GM10847 (cell line): ENCODE results near the gene LRRC41.

Source experiments
- POLR2A ChIP-seq: IDR thresholded peaks from 2 replicates; pipeline ENCODE4 v1.6.1; 2011; ENCODE audit not compliant: insufficient read length; ENCODE audit errors: extremely low read depth

LRRC41 gene

DNA sequence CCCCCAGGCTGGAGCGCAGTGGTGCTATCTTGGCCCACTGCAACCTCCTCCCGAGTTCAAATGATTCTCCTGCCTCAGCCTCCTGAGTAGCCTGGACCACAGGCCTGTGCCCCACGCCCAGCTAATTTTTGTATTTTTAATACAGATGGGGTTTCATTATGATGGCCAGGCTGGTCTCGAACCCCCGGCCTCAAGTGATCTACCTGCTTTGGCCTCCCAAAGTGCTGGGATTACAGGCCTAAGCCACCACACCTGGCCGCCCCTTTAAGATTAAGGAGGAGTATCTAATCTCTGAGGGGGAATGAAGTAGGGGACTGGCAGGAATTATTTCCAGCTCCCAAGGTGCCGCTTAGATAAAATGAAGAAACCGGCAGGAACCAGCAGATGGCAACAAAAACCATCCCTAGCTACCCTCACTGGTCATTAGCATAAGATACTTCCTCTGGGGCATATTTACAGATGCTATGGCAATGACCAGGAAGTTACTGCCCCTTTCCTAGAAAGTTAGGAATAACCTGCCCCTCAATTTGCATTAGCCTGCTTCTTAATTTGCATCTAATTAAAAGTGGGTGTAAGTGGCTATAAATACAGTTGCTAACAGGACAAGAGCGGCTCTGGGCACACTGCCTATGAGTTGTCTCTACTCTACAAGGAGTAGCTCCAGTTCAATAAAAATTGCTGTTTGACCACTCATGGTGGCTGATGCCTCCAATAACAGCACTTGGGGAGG lies 30.0 kb upstream of the LRRC41 start:
- peak; percentile 53 for TF ChIP-seq POLR2A

DNA sequence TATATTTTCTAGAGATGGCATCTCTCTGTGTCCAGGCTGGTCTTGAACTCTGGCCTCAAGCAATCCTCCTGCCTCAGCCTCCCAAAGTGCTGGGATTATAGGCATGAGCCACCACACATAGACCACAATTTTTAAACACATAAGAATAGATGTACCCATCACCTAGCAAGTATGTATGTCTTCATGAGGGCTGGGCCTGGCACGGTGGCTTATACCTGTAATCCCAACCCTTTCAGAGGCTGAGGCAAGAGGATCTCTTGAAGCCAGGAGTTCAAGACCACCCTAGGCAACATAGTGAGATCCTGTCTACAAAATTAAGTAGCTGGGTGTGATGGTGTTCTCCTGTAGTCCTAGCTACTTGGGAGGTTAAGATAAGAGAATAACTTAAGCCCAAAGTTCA lies 13.9 kb upstream of the LRRC41 start:
- TF ChIP-seq POLR2A: no peak

- no peak for TF ChIP-seq POLR2A
Measured at GRCh38 chr1:46315669-46316403, 12.4 kb upstream of the LRRC41 start.

DNA sequence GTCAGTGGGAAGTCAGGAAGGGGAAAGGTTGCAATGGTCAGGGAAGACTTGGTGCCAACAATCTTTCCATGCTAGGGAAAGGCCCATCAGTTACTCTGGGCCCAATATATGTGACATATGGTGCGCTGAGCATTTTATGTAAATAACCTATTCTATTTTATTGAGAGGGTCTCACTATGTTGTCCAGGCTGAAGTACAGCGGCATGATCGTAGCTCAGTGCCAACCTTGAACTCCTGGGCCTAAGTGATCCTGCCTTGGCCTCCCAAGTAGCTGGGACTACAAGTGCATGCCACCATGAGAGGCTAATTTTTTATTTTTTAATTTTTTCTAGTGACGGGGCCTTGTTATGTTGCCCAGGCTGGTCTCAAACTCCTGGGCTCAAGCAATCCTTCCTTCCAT lies 6.9 kb upstream of the LRRC41 start:
- TF ChIP-seq POLR2A: no peak

- TF ChIP-seq POLR2A: no peak
Measured at GRCh38 chr1:46309401-46310159, 6.2 kb upstream of the LRRC41 start.

DNA sequence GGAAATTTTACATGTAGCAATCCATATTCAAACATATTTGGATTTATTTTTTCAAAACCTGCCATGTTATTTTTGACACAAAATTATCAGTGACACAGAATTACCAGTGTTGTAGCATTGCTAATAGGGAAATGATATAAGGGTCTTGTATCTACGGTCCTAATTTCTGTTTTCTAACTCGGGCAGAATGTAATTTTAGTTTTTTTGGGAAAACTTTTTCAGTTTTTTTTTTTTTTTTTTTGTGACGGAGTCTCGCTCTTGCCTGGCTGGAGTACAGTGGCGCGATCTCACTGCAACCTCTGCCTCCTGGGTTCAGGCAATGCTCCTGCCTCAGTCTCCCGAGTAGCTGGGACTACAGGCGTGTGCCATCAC lies 2.7 kb upstream of the LRRC41 start:
- no peak for TF ChIP-seq POLR2A

- TF ChIP-seq POLR2A: no peak
Measured at GRCh38 chr1:46303872-46304326, 483 bp upstream of the LRRC41 start.

GRCh38 chr1:46302641-46303037 lies 777 bp downstream of the LRRC41 start:
- no peak for TF ChIP-seq POLR2A

DNA sequence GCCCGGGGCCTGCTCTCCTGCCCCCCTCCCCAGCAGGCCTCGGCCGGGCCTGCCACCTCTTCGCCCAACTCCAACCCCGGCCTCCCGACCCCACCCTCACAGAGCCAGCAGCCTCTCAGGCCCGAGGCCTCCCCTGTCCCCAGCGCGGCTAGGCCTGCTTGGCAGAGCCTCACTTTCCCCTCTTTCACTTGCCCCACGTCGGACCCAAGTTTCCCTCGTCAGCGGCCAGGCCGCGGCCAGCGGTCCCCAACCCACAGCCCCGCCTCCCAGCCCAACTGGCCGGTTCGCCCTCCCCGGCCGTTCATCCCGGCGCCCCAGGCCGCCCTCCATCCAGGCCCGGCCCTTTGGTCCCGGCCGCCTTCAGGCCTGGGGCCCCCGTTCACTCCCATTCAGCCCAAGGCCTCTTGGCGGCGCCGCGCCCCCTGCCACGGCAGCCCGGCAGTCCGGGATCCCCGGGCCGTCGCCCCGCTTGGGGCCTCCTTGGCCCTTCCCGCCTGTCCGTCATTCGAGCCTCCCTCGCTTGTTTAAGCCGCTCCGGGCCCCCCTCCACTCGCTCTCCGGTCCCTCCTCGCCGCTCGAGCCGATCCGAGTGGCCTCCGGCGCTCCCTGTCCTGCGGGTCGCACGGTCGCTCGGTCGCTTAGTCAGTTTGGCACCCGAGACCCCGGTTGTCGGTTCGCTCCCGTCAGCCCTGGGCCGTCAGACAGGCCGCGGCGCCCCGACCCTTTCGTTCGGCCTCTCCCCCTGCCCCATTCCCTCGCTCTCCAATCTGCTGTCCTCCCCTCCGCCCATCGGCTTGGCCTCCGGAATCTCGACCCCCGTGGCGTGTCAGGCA lies 1.4 kb downstream of the LRRC41 start:
- TF ChIP-seq POLR2A: no peak

- TF ChIP-seq POLR2A: no peak
Measured at GRCh38 chr1:46301406-46301807, 2.0 kb downstream of the LRRC41 start.

DNA sequence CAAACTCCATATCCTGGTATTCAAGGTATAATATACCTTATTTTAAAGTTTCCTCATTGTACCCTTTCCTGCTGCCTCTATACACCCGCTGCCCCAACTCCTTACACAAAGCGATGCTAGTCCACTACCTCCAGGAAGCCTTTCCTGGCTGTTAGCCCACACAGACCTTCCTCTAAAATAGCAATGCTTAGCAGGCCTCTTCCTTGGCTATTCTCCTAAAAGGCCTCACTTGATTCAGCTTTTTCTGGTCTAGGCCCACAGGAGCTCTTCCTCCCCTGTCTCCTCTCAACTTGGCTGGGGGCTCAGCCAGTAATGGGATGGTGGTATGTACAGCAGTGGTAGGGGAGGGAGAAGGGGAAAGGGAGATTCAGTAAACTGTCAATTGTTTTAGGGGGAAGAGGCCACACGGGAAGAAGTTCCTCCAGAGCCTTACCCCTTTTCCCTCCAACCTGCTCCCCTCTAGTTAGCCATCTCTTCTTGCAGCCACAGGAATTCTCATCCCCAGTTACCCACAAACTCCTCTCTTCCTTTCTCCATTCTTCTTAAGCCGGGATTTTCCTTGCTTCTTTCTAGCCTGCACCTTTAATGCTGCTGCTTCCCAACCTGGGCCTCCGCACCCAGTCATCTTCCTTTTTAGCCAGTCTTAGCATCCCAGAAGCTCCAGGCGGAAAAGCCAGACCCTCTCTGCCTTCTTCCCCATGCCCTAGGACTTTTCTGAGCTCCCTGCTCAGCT lies 2.6 kb downstream of the LRRC41 start:
- TF ChIP-seq POLR2A: no peak

DNA sequence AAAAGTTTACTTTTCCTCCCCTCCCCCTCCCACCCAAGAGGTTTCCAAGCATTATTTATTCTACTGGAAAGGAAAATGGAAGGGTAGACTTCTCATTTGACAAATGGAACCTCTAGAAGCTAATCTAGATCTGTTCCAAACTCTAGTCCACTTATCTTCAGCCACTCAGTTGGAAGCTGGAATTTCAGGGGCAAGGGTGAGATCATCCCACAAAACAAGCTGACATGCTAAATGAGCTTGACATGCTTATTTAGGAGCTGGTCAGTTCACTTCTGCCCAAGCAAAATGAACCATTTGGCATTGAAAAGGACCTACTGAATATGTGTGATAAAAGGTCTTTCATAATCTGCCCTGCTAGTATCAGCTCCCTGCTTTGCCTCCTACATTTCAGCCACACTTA lies 5.0 kb downstream of the LRRC41 start:
- no peak for TF ChIP-seq POLR2A

DNA sequence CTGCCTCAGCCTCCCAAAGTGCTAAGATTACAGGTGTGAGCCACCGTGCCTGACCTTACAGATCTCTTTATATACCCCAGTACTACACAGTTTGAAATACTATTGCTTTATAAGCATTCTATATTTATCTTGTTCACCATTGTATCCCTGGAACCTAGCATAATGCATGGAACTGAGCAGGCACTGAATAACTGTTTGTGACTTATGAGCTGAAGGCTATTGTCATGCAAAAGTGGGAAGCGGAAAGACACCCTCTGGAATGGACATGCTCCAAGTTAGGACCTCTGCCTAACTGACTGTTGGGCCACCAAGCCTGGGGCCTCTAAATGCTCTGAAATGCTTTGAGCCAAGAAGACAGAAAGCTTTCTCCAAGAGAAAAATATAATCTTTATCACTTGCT lies 8.1 kb downstream of the LRRC41 start:
- TF ChIP-seq POLR2A: no peak

GRCh38 chr1:46289976-46290375 lies 13.4 kb downstream of the LRRC41 start:
- no peak for TF ChIP-seq POLR2A
